ENCODE measurements around the gene BCAS3.

The BCAS3 gene

DNA sequence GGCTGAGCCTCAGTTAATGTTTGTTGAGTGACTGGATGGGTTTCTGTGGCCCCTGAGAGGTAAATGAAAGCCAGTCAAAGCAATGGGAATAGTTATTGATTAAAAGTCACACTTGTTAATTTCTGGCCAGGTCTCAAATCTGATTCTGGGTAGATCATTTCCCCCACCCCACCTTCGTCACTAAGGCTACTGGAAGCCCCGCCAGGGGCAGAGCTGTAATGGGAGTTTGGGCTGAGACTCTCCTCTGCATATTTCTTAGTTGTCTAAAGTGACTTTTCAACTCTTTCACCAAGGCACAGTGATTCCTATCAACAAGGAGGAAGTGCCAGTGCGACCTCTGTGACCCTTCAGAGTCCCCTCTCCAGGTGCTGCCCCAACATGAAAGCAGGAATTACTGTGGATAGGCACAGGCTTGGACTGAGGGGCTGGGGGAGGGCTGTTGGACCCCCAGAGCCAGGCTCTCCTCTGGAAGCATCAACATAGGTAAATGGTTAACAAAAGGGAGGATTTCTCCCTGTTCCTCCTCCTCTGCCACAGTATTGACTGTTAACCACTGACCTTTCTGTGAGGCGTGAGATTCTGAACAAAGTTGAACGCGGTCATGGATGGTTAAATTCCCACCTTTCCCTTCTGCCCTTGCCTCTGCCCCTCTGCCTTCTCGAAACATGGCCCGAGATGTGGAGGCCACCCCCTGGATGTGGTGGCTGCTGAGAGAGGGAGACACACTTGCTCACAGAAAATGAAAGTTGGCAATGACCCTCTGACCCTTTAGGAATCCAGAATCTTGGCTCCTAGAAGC is 701.2 kb downstream of the BCAS3 start:
- no peak for DNase-seq

DNA sequence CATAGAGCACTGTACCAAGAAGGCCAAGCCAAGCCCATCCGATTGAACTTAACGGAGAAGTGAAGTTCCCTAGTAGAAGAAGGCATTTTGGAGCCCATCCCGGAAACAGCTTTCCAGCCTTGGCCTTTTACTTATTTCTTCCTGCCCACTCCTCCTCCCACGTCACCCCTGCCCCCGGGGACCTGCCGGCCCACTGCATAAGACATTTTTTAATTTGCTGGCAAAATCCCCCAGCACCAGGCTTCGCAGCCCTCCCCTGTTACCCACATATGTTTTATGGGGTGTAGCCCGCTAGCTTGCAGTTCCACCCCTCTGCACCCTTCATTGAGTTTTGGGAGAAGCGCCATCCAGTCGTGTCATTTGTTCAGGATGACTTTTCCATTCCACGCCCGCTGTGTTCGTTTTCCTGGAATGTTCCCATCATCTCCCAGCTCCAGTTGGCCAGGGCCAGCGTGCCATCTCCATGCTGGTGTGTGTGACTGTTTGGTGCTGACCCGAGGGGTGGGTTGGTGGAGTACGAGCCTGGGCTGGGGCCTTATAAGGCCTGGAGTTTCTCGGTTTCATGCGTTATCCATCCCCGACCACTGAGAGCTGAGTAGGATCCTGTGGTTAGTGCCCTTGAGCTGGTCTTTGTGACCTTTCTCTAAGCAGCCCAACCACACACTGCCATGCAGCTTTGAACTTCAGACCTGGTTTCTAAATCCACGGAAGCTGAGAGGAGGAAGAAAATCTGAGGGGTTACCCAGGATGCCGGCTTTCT is 702.0 kb downstream of the BCAS3 start:
- no peak for DNase-seq

GRCh38 chr17:61380217-61380835 is 702.7 kb downstream of the BCAS3 start:
- DNase-seq = no peak

DNA sequence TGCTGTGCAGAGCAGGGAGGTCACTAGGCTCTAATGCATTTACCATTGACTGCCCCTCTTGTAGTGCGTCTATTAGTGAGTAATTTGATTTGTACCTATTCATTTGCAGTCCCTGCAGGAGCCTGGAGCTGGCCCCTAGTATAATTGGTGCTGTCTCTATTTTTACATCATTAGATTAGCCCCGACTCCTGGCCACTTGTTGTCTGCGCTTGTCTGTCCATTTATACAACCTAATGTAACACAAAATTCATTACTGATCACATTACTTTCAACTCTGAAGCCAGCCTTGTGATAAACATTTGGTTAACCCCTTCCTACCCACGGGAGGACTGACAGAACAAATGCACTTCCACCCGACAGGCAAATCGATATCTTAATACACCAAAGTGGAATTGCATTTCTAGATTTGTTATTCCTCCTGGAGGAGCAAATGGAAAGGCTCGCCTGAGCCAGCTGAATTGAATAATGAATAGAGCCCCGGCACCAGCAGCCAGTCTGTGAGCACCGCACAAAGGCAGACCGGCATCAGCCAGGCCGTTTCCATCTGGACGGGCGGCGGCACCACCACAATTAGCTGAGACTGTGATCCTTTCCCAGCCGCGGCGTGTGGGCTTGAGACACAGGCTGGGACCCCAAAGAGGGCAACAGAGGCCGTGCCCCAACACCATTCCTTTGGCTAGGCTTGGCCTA is 703.3 kb downstream of the BCAS3 start:
- no peak for DNase-seq

GRCh38 chr17:61381537-61381936 is 703.9 kb downstream of the BCAS3 start:
- DNase-seq = no peak

DNA sequence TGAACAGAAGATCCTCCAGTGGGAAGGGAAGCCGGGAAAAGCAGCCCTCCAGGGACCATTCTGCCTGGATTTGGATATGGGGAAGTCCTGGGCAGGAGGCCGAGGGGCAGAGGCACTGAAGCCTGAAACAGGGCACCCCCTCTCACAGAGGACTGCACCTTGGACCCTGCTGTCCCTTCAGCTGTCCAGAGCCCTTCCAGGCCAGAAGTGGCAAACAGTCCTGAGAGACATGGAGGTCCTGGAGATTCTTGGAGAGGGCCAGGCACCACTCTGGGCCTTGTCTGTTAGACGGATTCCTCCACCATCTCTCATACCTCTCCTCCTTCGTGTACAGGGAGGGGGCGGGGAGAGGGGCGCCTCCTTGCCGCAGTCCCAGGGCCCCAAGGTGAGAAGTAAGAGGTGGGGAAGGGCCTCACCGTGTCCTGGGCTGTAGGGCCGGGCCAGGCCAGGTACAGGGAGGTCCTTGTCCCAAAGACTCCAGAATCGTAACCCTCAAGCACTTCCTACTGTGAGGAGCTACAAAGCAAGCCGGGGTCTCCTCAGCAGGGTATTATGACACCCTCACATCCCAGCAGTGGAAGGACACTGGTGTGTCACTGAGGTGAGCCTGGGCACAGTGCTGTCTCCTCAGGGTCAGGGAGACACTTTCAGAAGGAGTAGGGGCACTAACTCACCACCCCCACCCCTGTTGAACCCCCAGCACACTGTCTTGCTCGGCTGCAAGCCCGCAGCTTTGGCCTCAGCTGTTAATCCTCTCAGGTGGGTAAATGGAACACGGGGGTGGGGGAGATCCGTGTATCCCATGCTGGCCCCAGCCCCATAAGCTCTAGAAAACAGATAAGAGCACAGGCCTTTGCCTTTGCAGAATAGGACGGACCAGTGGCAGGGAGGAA is 705.4 kb downstream of the BCAS3 start:
- DNase-seq = no peak

- DNase-seq = no peak
Observed at GRCh38 chr17:61383689-61384201, 706.1 kb downstream of the BCAS3 start.

- no peak for DNase-seq
Observed at GRCh38 chr17:61384354-61384691, 706.7 kb downstream of the BCAS3 start.

DNA sequence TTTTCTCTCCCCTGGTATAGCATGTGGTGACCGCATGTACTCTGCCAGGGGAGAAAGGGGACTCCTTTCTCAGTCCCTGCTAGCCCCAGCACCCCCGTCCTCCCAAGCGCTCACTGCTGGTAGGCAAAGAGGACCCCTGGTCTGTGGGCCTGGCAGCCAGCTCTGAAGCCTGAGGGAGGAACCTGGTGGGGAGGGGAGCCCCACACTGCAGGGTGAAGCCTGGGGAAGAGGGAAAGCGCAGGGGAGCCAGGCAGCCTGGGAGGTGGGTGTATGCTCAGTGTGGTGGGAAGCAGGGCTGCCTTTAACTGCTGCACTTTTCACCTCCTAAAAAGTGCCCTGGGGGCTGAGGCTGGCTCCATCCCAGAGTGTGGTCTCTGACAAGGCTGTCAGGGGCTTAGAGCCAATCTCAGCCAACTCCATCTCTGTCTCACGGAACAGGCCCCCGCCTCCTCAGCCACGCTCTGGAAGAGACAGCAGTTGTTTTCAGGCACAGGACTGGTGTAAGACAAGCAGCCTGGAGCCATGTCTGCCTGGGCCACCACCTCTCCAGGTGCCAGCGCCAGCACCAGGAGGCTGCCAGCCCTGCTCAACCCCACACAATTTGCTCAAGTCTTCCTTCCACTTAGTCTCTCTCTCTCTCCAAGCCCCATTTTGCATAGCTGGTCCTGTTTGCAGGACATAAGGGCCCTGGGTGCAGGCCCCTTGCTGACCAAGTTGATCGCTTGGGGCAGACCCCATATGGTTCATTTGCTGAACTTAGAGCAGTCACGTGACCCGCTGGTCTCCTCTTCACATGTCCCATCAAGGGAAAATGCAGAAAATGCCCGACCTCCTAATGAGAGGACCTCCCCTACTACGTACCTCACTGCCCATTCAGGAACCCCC is 707.3 kb downstream of the BCAS3 start:
- DNase-seq = no peak

DNA sequence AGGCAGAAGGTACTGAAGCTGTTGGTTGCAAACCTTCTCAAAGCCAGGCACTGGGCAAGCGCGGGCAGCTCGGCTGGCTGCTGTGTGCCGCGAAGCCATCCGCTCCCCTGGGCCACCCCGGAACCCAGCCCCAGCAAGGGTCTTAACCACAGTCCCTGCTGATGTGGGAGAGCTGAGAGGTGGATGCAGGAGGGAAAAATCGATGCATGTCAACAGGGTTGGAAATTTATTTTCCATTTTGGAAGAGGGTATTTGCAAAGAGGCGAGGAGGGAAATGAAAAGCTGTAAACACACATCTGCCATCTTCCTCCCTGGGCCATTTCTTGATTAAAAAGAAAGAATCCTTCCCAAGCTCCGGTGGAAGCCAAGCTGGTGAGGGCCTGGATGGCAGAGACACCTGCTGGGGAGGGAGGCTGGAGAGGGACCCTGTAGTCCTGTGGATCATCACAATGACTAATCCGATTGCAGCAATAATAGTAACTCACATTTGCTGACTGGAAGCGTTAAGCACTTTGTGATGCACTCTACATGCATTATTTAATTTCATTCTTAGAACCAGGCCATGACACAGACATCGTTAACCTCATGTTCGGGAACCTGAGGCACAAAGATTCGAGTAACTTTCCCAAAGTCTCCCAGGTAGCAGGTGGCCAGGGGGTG is 708.1 kb downstream of the BCAS3 start:
- no peak for DNase-seq

DNA sequence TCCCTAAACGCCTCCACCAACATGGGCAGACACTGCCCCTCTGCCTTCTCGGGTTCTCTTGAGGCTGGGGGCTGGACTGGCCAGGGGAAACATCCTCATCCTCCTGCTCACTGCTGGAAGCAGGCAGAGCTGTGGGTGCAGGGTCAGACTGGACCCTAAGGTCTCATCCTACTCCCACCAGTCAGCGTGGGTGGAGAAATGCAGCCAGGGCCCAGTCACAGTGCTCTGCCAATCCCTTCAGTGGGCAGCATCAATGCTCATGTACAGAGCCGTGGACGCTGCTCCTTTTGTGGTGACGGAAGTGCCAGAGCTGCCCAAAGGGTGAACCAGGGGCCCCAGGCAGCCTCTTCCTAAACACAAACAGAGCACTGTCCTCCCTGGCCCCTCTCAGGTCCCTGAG is 708.6 kb downstream of the BCAS3 start:
- DNase-seq = no peak

DNA sequence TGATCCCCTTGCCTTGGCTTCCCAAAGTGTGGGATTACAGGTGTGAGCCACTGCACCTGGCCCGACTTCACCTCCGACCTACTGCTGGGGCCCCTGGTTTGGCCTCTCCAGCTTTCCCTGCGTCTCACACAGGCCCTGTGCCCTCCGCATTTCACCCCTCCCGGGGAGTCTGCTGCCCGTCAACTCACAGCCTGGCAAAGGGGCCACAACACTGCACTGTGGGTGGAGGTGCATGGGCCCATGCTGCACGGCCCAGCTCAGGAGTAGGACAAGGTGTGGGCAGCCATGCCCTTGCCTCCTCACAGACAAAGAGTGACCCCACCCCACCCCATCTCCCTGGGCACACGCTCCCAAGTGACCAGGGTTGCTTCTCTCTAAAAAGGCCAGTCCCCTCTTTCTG is 709.4 kb downstream of the BCAS3 start:
- DNase-seq = no peak

DNA sequence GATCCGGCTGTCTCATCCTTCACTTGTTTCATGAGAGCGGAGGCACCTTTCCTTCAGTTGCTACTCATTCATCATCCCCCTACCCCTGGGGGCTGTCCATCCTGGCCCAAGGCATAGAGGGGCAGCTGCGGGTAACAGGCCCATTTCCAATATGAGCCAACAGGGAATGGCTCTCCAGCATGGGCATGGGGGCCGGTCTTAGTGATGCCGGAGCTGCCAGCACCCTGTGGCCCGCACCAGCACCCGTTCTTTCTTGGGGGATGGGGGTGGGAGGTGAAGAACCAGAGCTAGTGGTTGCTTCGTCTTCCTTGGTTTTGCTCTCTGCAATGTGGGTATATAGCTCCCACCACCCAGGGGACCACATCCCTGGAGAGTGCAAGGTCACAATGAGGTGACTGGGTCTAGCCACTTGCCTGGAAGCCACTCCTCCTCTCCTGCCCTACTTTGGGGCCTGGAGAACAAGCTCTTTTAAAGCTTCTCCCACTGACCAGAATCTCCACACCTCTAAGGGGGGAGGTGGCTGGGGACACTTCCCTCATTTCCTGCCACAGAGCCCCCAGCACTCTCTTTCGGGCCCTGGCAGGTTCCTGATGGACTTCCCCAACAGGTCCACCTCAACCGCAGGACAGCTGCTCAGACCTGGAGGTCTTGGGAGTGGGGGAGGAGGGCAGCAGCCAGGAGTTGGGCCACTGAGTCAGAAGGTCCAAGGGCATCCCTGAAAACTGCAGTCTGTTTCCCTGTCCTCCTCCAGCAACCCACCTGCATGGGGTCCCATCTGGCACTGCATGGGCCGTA is 710.1 kb downstream of the BCAS3 start:
- DNase-seq = no peak

DNA sequence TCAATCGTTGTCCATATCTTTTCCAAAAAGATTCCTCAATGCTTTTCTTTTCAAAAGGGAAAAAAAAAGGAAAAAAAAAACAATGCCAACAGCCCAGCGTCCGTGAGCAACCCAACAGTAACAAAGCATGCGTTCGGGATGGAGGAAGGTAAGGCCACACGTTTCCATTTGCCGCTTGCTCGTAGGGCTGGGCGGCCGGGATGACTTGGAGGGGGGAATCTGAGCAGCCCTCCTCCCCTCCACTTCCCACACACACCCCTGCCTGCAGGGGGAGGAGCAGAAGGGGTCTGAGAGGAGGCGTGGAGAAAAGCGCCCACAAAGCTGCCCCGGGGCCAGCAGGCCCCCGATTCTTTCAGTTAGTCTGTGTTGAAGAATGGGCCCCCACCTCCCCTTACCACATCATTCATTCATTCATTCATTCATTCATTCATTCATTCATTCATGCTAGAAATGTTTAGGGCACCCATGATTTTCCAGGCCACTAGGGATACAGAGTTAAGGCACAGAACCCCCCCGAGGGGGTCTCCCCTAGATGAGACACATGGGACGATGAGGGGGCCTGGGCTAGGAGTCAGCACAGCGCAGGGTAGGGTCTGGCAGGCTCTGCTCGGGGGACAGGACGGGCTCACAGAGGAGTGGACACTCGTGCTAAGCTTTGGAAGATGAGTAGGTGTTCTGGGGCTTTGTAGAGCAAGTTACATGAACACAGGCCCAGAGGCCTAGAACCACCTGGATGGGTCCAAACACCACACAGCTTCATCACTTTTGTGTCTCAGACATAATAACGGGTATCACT is 711.1 kb downstream of the BCAS3 start:
- no peak for DNase-seq

DNA sequence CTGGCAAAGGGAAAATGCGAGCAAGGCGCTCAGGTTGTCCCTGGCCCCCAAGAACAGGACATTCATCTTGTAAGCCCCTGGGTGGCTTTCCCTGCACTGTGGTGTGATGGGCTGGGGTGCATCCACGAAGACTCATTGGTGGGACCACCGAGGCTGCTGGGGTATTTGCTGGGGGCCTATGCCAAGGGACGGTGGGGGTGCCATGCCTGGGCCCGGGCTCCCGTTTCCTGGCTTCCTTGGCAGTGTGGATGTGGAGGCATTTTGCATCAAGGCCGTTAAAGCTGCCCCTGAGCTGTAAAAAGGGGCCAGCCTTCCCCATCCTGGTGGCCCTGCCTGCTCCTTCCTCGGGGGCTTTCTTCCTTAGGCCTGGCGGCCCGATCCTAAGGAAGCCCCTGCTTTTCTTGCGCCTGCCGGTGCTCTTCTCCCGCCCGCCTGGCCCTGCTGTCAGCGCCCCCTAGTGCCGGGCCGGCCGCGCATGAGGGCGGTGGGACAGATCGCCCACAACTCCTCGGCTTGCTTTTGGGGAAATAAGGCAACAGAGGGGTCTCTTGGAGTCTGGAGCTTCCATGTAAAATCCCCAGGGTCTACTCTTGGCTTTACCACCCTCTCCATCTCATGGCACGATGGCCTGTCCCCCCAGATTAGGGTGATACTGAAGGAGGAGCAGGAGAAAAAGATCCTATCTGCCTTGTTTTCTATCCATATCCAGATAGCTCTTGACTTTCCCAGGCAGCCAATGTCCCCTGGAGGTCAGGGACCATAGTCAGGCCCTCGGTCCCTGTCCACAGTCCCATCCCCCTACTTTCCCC is 712.2 kb downstream of the BCAS3 start:
- peak; percentile 86 for DNase-seq

DNA sequence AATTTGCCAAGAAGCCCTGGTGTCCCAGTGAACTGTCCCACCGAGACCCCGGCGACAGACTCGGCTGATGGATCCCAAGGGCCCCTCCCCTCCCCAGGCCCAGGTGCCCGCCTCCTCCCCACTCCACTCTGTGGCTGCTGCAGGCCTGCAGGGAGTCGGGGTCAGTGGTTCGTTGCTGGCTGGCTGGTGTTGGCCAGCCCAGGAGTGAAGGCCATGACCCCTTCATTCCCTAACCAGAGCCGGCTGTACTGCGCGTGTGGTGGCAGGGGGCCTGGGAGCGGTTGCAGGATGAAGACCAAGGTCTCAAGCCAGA is 712.8 kb downstream of the BCAS3 start:
- no peak for DNase-seq

DNA sequence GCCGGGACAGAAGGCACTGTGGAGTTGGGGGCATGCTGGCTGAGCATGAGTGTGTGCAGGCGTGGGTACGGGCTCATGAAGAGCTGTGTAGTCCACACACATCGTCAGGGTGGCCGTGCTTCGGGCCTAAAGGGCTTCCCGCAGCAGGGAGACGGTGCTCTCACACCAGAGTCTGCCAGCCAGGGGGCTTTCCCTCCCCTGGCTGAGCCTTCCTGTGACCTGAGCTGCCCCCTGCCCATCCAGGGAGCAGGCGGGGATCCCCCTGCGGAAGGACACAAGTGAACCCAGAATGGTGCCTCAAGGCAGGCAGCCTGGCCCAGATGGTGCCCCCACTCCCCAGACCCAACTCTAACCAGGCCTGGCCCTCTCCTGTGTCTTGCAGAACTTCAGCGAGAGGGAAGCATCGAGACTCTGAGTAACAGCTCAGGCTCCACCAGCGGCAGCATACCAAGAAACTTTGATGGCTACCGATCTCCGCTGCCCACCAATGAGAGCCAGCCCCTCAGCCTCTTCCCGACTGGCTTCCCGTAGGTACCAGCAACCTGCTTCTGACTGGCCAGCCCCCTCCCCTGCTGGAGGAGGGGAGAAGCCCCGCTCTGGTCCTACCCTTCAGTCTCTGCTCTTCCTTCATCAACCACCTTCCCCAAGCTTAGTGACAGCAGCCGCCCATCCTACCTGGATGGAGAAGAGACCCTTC is 714.1 kb downstream of the BCAS3 start:
- no peak for DNase-seq

DNA sequence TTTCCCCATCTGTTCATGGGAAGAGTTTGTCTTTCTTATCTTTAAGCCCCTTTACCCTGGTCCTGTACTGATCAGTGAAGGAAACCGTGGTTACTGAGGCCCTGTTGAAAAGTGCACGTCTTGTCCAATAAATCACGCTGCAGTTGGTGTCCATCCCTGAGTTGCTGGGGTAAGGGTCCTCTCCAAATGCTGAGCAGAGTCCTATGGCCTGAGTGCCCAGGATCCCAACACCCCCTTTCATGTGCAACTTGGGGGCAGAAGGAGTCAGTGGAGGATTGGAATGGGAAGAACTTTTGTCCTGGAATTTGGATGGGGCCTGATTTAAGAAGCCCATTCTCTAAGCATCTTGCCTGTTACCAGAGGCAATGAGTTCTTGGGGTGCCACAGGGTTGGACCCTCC is 715.0 kb downstream of the BCAS3 start:
- DNase-seq = no peak

All from activated CD8-positive, alpha-beta memory T cell treated with anti-CD3 and anti-CD28 coated beads, Interleukin-2, amount 50 U/mL, for 48 hours (primary cell).